MM.1S (cell line): ENCODE results near the gene CCZ1B.
"Not testable (repeated sequence)": the region's sequence is repeated elsewhere in the genome, so short reads cannot be mapped to it uniquely, and the experiment has no call there.

Source experiments
- CTCF ChIP-seq: fragments of 300-600 bp; sonication (generic); IDR thresholded peaks from 2 replicates; pipeline ENCODE4 v1.5.1; 2016; ENCODE audit warnings: antibody characterized with exemption, low read length, mixed read lengths
- EZH2 ChIP-seq: fragments of 300-600 bp; sonication (generic); optimal IDR thresholded peaks from 2 replicates; pipeline ENCODE3; 2017; ENCODE audit warnings: low read depth, mild to moderate bottlenecking, antibody characterized with exemption, low read length, mixed read lengths
- EZH2phosphoT487 ChIP-seq: fragments of 300-600 bp; sonication (generic); IDR thresholded peaks from 2 replicates; pipeline ENCODE4 v1.6.1; 2018; ENCODE audit warnings: antibody characterized with exemption, low read length

DNA sequence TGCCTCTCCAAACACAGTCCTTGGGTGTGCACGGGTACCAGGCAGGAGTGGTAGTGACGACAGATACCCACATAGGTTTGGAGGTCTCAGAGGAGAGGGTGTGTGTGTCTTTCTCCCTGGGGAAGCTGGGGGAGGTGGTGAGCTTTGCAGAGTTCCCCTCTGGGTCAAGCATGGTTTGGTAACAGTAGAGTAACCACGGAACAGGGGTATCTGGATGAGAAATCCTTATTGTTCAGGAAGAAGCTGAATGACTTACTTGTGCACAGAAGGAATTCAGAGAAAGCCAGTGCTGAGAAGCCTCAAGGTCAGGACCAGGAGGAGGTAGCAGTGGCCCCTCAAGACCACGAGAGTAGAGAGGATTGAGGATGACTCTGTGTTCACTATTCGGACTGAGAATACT, 3.5 kb upstream of the CCZ1B start:
- not testable (repeated sequence) for TF ChIP-seq CTCF, EZH2, EZH2phosphoT487
